GM12891 (cell line): ENCODE results near the gene YBX2.
A peak's percentile ranks its signal among the peaks of the same experiment; 100 is the strongest.

Source experiments
- DNase-seq: peaks from one replicate; pipeline ENCODE4 v3.0.0; 2011; ENCODE audit warnings: low spot score; ENCODE audit not compliant: insufficient read length
- FAIRE-seq: peaks from 2 replicates; lab custom pipeline; 2011; peaks lifted over from hg19 to GRCh38; lab: Jason Lieb, UNC
- PAX5 ChIP-seq: IDR thresholded peaks from 2 replicates; pipeline ENCODE4 v1.6.1; 2011; ENCODE audit warnings: low read length, moderate library complexity, mild to moderate bottlenecking; ENCODE audit not compliant: insufficient read depth, severe bottlenecking
- POLR2A ChIP-seq: IDR thresholded peaks from 2 replicates; pipeline ENCODE4 v1.6.1; 2011; ENCODE audit warnings: low read depth, low read length, control low read depth
- POLR2AphosphoS5 ChIP-seq: IDR thresholded peaks from 2 replicates; pipeline ENCODE4 v1.6.1; 2011; ENCODE audit warnings: low read depth, low read length, control low read depth
- POU2F2 ChIP-seq: IDR thresholded peaks from 2 replicates; pipeline ENCODE4 v1.6.1; 2011; ENCODE audit warnings: low read depth, mild to moderate bottlenecking, control low read depth, low read length, moderate library complexity
- SPI1 ChIP-seq: IDR thresholded peaks from 2 replicates; pipeline ENCODE4 v1.6.1; 2011; ENCODE audit warnings: low read depth, low read length, control low read depth
- TAF1 ChIP-seq: IDR thresholded peaks from 2 replicates; pipeline ENCODE4 v1.6.1; 2011; ENCODE audit warnings: low read depth, low read length, control low read depth

The YBX2 gene

GRCh38 chr17:7290166-7290565 lies 4.3 kb downstream of the YBX2 start:
- no peak for DNase-seq
- TF ChIP-seq POLR2AphosphoS5: no peak
- TF ChIP-seq SPI1: no peak
- TF ChIP-seq PAX5: no peak
- TF ChIP-seq TAF1: no peak
- TF ChIP-seq POU2F2: no peak
- TF ChIP-seq POLR2A: no peak
- no peak for FAIRE-seq

GRCh38 chr17:7289256-7290032 lies 5.0 kb downstream of the YBX2 start:
- TF ChIP-seq POLR2AphosphoS5: no peak
- TF ChIP-seq PAX5: no peak
- no peak for TF ChIP-seq POLR2A
- no peak for TF ChIP-seq TAF1
- TF ChIP-seq SPI1: no peak
- TF ChIP-seq POU2F2: no peak
- DNase-seq: no peak
- FAIRE-seq: no peak

DNA sequence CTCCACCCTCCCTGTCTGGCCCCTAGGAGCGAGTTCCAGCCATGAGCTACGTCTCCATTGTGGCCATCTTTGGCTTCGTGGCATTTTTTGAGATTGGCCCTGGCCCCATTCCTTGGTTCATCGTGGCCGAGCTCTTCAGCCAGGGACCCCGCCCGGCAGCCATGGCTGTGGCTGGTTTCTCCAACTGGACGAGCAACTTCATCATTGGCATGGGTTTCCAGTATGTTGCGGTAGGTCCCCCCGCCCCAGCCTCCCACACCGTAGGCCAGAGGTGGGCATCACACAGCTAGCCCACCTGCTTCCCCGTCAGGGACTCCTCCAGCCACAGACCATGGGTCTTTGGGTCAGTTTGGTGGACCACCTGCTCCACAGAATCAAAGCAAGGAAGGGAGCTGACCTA lies 8.8 kb downstream of the YBX2 start:
- DNase-seq (no peak), FAIRE-seq (no peak)
- no peak for TF ChIP-seq SPI1

DNA sequence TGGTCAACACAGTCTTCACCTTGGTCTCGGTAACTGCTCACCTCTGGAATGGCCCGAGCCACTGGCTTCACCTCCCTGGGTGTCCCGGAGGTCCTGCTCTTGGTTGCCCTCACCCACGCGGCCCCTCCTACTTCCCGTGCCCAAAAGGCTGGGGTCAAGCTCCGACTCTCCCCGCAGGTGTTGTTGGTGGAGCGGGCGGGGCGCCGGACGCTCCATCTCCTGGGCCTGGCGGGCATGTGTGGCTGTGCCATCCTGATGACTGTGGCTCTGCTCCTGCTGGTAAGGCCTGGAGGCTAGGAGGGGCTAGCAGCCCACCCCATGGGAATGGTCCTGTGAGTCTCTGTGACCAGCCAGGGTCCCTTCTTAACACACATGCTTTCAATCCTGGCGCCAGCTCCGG lies 9.5 kb downstream of the YBX2 start:
- FAIRE-seq (no peak), DNase-seq (no peak)
- no peak for TF ChIP-seq POU2F2
- TF ChIP-seq TAF1: no peak
- no peak for TF ChIP-seq PAX5
- no peak for TF ChIP-seq POLR2A
- no peak for TF ChIP-seq SPI1
- no peak for TF ChIP-seq POLR2AphosphoS5

GRCh38 chr17:7283471-7284216 lies 10.8 kb downstream of the YBX2 start:
- FAIRE-seq (no peak), DNase-seq (no peak)
- TF ChIP-seq PAX5: no peak
- no peak for TF ChIP-seq POLR2AphosphoS5
- no peak for TF ChIP-seq SPI1
- TF ChIP-seq POU2F2: no peak
- TF ChIP-seq TAF1: no peak
- no peak for TF ChIP-seq POLR2A

DNA sequence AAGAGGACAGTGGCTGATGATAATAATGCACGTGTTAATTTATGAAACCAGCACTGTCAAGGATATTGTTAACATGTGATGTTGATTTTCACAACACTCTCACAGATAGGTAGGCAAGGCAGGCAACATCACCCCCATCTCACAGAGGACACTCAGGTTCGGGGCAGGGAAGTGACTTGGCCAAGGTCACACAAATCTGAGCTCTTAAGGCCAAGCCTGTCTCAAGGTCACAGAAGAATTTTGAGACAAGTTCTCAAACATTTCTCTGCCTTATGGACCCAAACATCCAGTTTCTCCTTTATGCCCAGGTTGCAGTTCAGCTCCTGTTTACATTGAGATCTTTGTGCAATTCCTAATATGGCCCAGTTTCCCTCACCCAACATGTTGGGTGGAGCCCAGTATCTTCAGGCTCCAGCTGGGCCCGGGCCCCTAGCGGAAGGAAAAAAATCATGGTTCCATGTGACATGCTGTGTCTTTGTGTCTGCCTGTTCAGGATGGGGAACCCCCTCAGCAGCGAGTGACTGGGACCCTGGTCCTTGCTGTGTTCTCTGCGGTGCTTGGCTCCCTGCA lies 11.6 kb downstream of the YBX2 start:
- DNase-seq: no peak
- no peak for TF ChIP-seq PAX5
- no peak for TF ChIP-seq TAF1
- no peak for TF ChIP-seq POU2F2
- no peak for TF ChIP-seq SPI1
- no peak for TF ChIP-seq POLR2AphosphoS5
- no peak for TF ChIP-seq POLR2A

GRCh38 chr17:7281953-7282751 lies 12.3 kb downstream of the YBX2 start:
- FAIRE-seq (no peak), DNase-seq (no peak)
- TF ChIP-seq POLR2AphosphoS5 (no peak), SPI1 (no peak), POLR2A (no peak), TAF1 (no peak), POU2F2 (no peak), PAX5 (no peak)

More for the DNA sequence above, 11.6 kb downstream of the YBX2 start:
- FAIRE-seq: no peak

- TF ChIP-seq TAF1 (no peak), PAX5 (no peak), POLR2AphosphoS5 (no peak), POU2F2 (no peak), SPI1 (no peak), POLR2A (no peak)
- DNase-seq (peak; percentile 98), FAIRE-seq (peak; percentile 91)
Observed at GRCh38 chr17:7281074-7281952, 13.1 kb downstream of the YBX2 start, which contains the start of gene SLC2A4. TSS of gene SLC2A4 (plus strand) at chr17:7281718. CDS start at chr17:7281935, 217 bp downstream.

DNA sequence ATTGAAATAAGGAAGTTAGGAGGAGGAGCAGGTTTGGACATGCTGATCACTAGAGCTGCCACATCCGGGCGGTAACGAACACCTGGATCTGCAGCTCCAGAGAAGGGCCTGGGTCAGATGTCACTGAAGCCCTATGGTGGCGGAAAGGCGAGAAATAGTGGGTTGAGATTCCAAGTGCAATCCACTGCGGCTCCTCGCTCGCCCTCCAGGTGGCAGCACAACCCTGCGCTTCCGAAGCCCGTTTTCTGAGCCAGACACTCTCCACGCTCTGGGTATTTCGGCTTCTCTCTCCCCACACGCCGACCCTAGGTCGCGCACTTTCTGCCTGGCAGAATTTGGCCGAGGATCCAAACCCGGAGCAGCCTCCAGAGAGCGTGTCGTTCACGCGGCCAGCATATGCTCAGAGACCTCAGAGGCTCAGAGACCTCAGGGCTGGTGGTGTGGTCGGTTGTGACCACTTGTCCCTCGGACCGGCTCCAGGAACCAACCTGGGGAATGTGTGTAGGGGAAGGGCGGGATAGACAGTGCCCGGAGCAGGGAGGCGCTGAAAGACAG lies 13.8 kb downstream of the YBX2 start:
- FAIRE-seq (peak; percentile 97), DNase-seq (peak; percentile 85)
- TF ChIP-seq TAF1 (no peak), POLR2AphosphoS5 (no peak), PAX5 (peak; percentile 45)
